Peyer's patch (tissue), 4 donors: ENCODE measurements around the gene GPR21.

Source experiments
- CTCF ChIP-seq, 6 experiments: fragments of 450-650 bp in 4 of 6; fragments of 200-600 bp in 2 of 6; sonication (generic) in 1 of 6; IDR thresholded peaks; one replicate each; pipeline ENCODE4 v1.5.1; 2017 to 2019; ENCODE audit warnings: antibody characterized with exemption in 6 of 6, mild to moderate bottlenecking in 3 of 6, moderate library complexity in 1 of 6
- POLR2A ChIP-seq, 2 donors: fragments of 450-650 bp; IDR thresholded peaks; one replicate each; pipeline ENCODE4 v1.5.1; 2017; ENCODE audit warnings: antibody characterized with exemption in 2 of 2, mild to moderate bottlenecking in 2 of 2, moderate library complexity in 2 of 2

- TF ChIP-seq CTCF (IDR thresholded peaks at IDR 0.05) (no peak), POLR2A (IDR thresholded peaks at IDR 0.05) (no peak)
Observed at GRCh38 chr9:123080444-123080843, 47.0 kb downstream of the GPR21 start.
